Neural cell (in vitro differentiated cells): ENCODE results near the gene EEPD1. TPM values are rescaled to one million over a fixed set of nuclear protein-coding genes. Genes with fewer than 3 reads are reported as not detected.
"Not testable (repeated sequence)": the region's sequence is repeated elsewhere in the genome, so short reads cannot be mapped to it uniquely, and the experiment has no call there.

Experiments
- H2AFZ ChIP-seq: fragments of 200-600, 300-800 bp; sonication (generic), shearing (Covaris generic); 2 replicates; pipeline ENCODE4 v1.6.0; 2014; ENCODE audit warnings: low read depth, mild to moderate bottlenecking, antibody characterized with exemption, low read length, moderate library complexity
- H3F3A ChIP-seq: fragments of 200-600 bp; shearing (Covaris generic); 2 replicates; pipeline ENCODE4 v1.6.1; 2016; ENCODE audit warnings: mild to moderate bottlenecking, moderate library complexity, mixed read lengths, antibody characterized with exemption, low read length; ENCODE audit not compliant: insufficient read depth, poor library complexity, severe bottlenecking
- H3K27ac ChIP-seq: fragments of 200-600, 300-800 bp; sonication (generic), shearing (Covaris generic); 2 replicates; pipeline ENCODE4 v1.5.1; 2014; ENCODE audit warnings: mild to moderate bottlenecking, low read length, moderate library complexity
- H3K27me3 ChIP-seq: fragments of 300-800, 200-600 bp; sonication (generic), shearing (Covaris generic); 2 replicates; pipeline ENCODE4 v1.6.0; 2014; ENCODE audit warnings: mild to moderate bottlenecking, low read depth, low read length, moderate library complexity; ENCODE audit not compliant: insufficient read depth
- H3K36me3 ChIP-seq: fragments of 300-800, 200-600 bp; sonication (generic), shearing (Covaris generic); 2 replicates; pipeline ENCODE4 v1.5.1; 2014; ENCODE audit warnings: mild to moderate bottlenecking, antibody characterized with exemption, low read length, moderate library complexity; ENCODE audit not compliant: insufficient read depth
- H3K4me2 ChIP-seq: fragments of 300-800, 200-600 bp; sonication (generic), shearing (Covaris generic); 2 replicates; pipeline ENCODE4 v1.6.0; 2014; ENCODE audit warnings: mild to moderate bottlenecking, low read length
- H3K4me3 ChIP-seq: fragments of 300-800, 200-600 bp; sonication (generic), shearing (Covaris generic); 2 replicates; pipeline ENCODE4 v1.5.1; 2014; ENCODE audit warnings: mild to moderate bottlenecking, low read length, moderate library complexity
- H3K79me2 ChIP-seq: fragments of 200-600 bp; shearing (Covaris generic); replicated peaks from 2 replicates; pipeline ENCODE4 v1.6.0; 2014; ENCODE audit warnings: mild to moderate bottlenecking, low read length, moderate library complexity; ENCODE audit not compliant: insufficient read depth
- H3K9ac ChIP-seq: fragments of 300-800, 200-600 bp; sonication (generic), shearing (Covaris generic); 2 replicates; pipeline ENCODE4 v1.6.1; 2016; ENCODE audit warnings: mild to moderate bottlenecking, low read length, mixed read lengths
- H3K9me2 ChIP-seq: fragments of 200-600 bp; shearing (Covaris generic); 2 replicates; pipeline ENCODE4 v1.6.1; 2016; ENCODE audit warnings: mild to moderate bottlenecking, low read length, mixed read lengths; ENCODE audit not compliant: insufficient read depth
- H3K9me3 ChIP-seq: fragments of 200-600, 300-800 bp; sonication (generic), shearing (Covaris generic); 2 replicates; pipeline ENCODE4 v1.6.1; 2016; ENCODE audit warnings: mild to moderate bottlenecking, mixed run types, low read length, moderate library complexity, mixed read lengths
- H4K20me1 ChIP-seq: fragments of 200-600 bp; shearing (Covaris generic); 2 replicates; pipeline ENCODE4 v1.6.1; 2016; ENCODE audit warnings: mild to moderate bottlenecking, mixed run types; ENCODE audit not compliant: insufficient read depth
- EP300 ChIP-seq: fragments of 450-650 bp; conservative IDR thresholded peaks from 2 replicates; pipeline ENCODE4 v1.6.1; 2014; ENCODE audit warnings: antibody characterized with exemption, mild to moderate bottlenecking, moderate library complexity; ENCODE audit not compliant: poor library complexity, severe bottlenecking
- EZH2 ChIP-seq: fragments of 200-600, 300-800 bp; shearing (Covaris generic), sonication (generic); IDR thresholded peaks from 2 replicates; pipeline ENCODE4 v1.6.1; 2014; ENCODE audit warnings: antibody characterized with exemption, low read length, borderline replicate concordance, mild to moderate bottlenecking; ENCODE audit not compliant: insufficient read depth, poor library complexity, severe bottlenecking
- MXI1 ChIP-seq: fragments of 450-650 bp; conservative IDR thresholded peaks from 2 replicates; pipeline ENCODE4 v1.6.1; 2014; ENCODE audit warnings: antibody characterized with exemption, mild to moderate bottlenecking; ENCODE audit not compliant: poor library complexity, severe bottlenecking
- POLR2AphosphoS5 ChIP-seq: IDR thresholded peaks from 2 replicates; pipeline ENCODE4 v1.6.1; 2012
- RAD21 ChIP-seq: fragments of 450-650 bp; conservative IDR thresholded peaks from 2 replicates; pipeline ENCODE4 v1.6.1; 2014; ENCODE audit warnings: antibody characterized with exemption, mild to moderate bottlenecking, moderate library complexity
- SMC3 ChIP-seq: fragments of 450-650 bp; conservative IDR thresholded peaks from 2 replicates; pipeline ENCODE4 v1.6.1; 2014; ENCODE audit warnings: antibody characterized with exemption, mild to moderate bottlenecking, moderate library complexity; ENCODE audit not compliant: poor library complexity
- TAF1 ChIP-seq: IDR thresholded peaks from 2 replicates; pipeline ENCODE4 v1.6.1; 2012; ENCODE audit warnings: low read depth
- polyA plus RNA-seq: library from polyadenylated mRNA; depleted of rRNA; stranded (reverse); fragments of >200 nt; gene quantifications from 2 replicates; pipeline ENCODE4 v1.2.3, GENCODE V29; 2014
- TF ChIP-seq, protein P1 (sequence below): fragments of 450-650 bp; IDR thresholded peaks from 2 replicates; pipeline ENCODE4 v1.5.1; 2014; ENCODE audit warnings: antibody characterized with exemption, mild to moderate bottlenecking, moderate library complexity; ENCODE audit not compliant: poor library complexity, severe bottlenecking
- TF ChIP-seq, protein P2 (sequence below): IDR thresholded peaks from 2 replicates; pipeline ENCODE4 v1.6.1; 2012; ENCODE audit warnings: borderline replicate concordance

EEPD1 gene
- polyA plus RNA-seq, 1 donor from 2014 or later = 4.2 TPM

- H2AFZ ChIP-seq = no peak overlapping the region
- H3K9me2 ChIP-seq = no peaks in the 10 kb centered on the region
- H3K27me3 ChIP-seq = no peaks in the 10 kb centered on the region
- H3K36me3 ChIP-seq = no peaks in the 10 kb centered on the region
- H3K27ac ChIP-seq = no peak overlapping the region
- no peaks in the 10 kb centered on the region for H4K20me1 ChIP-seq
- TF ChIP-seq, protein P1, sequence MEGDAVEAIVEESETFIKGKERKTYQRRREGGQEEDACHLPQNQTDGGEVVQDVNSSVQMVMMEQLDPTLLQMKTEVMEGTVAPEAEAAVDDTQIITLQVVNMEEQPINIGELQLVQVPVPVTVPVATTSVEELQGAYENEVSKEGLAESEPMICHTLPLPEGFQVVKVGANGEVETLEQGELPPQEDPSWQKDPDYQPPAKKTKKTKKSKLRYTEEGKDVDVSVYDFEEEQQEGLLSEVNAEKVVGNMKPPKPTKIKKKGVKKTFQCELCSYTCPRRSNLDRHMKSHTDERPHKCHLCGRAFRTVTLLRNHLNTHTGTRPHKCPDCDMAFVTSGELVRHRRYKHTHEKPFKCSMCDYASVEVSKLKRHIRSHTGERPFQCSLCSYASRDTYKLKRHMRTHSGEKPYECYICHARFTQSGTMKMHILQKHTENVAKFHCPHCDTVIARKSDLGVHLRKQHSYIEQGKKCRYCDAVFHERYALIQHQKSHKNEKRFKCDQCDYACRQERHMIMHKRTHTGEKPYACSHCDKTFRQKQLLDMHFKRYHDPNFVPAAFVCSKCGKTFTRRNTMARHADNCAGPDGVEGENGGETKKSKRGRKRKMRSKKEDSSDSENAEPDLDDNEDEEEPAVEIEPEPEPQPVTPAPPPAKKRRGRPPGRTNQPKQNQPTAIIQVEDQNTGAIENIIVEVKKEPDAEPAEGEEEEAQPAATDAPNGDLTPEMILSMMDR = no peak
- TF ChIP-seq RAD21 = no peak
- TF ChIP-seq, protein P2, sequence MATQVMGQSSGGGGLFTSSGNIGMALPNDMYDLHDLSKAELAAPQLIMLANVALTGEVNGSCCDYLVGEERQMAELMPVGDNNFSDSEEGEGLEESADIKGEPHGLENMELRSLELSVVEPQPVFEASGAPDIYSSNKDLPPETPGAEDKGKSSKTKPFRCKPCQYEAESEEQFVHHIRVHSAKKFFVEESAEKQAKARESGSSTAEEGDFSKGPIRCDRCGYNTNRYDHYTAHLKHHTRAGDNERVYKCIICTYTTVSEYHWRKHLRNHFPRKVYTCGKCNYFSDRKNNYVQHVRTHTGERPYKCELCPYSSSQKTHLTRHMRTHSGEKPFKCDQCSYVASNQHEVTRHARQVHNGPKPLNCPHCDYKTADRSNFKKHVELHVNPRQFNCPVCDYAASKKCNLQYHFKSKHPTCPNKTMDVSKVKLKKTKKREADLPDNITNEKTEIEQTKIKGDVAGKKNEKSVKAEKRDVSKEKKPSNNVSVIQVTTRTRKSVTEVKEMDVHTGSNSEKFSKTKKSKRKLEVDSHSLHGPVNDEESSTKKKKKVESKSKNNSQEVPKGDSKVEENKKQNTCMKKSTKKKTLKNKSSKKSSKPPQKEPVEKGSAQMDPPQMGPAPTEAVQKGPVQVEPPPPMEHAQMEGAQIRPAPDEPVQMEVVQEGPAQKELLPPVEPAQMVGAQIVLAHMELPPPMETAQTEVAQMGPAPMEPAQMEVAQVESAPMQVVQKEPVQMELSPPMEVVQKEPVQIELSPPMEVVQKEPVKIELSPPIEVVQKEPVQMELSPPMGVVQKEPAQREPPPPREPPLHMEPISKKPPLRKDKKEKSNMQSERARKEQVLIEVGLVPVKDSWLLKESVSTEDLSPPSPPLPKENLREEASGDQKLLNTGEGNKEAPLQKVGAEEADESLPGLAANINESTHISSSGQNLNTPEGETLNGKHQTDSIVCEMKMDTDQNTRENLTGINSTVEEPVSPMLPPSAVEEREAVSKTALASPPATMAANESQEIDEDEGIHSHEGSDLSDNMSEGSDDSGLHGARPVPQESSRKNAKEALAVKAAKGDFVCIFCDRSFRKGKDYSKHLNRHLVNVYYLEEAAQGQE = no peak
- TF ChIP-seq EP300 = no peak
- no peak for TF ChIP-seq TAF1
- no peak for TF ChIP-seq SMC3
- TF ChIP-seq EZH2 = no peak
- TF ChIP-seq POLR2AphosphoS5 = no peak
- no peak for TF ChIP-seq MXI1
- H3K4me3 ChIP-seq = no peak overlapping the region
- no peaks in the 10 kb centered on the region for H3K9me3 ChIP-seq
- no peaks in the 10 kb centered on the region for H3F3A ChIP-seq
- no peak overlapping the region for H3K9ac ChIP-seq
- no peaks in the 10 kb centered on the region for H3K79me2 ChIP-seq
- H3K4me2 ChIP-seq = no peak overlapping the region
Measured at GRCh38 chr7:36317276-36317675, 164.2 kb downstream of the EEPD1 start.

DNA sequence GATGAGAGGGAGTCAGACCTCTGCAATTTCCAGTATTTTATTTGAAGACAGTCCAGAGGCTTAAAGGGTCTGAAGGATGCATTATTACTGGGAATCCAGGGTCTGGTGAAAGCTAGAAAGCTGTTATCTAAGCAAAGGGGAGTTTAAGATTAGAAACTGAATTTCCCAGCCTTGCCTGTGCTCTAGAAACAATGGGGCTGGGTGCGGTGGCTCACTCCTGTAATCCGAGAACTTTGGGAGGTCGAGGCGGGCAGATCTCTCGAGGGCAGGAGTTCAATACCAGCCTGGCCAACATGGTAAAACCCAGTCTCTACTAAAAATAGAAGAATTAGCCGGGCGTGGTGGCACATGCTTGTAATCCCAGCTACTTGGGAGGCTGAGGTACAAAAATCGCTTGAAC, 165.1 kb downstream of the EEPD1 start:
- no peak overlapping the region for H3K27ac ChIP-seq
- H3K27me3 ChIP-seq = no peaks in the 10 kb centered on the region
- H3K9ac ChIP-seq = no peak overlapping the region
- no peaks in the 10 kb centered on the region for H4K20me1 ChIP-seq
- no peak overlapping the region for H2AFZ ChIP-seq
- no peak overlapping the region for H3K4me2 ChIP-seq
- no peaks in the 10 kb centered on the region for H3K36me3 ChIP-seq
- no peaks in the 10 kb centered on the region for H3K79me2 ChIP-seq
- TF ChIP-seq RAD21 = no peak
- no peak for TF ChIP-seq TAF1
- no peak for TF ChIP-seq EP300
- no peak for TF ChIP-seq MXI1
- TF ChIP-seq POLR2AphosphoS5 = no peak
- TF ChIP-seq SMC3 = no peak
- TF ChIP-seq, protein P2 = no peak
- TF ChIP-seq, protein P1 = no peak
- TF ChIP-seq EZH2 = no peak
- H3K9me3 ChIP-seq = no peaks in the 10 kb centered on the region
- no peaks in the 10 kb centered on the region for H3K9me2 ChIP-seq
- H3F3A ChIP-seq = no peaks in the 10 kb centered on the region
- H3K4me3 ChIP-seq = no peak overlapping the region

DNA sequence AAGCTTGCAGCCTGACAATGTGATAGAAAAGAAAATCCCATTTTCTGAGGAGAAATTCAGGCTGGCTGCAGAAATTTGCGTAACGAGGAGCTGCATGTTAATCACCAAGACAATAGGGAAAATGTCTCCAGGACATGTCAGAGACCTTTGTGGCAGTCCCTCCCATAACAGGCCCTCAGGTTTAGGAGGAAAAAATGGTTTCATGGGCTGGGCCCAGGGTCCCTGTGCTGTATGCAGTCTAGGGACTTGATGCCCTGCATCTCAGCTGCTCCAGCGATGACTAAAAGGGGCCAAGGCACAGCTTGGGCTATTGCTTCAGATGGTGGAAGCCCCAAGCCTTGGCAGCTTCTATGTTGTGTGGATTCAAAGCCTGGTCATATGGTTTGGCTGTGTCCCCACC, 168.2 kb downstream of the EEPD1 start:
- H2AFZ ChIP-seq, H3K4me2 ChIP-seq, H3K9me3 ChIP-seq, H4K20me1 ChIP-seq, H3K4me3 ChIP-seq, H3F3A ChIP-seq, H3K79me2 ChIP-seq, H3K27me3 ChIP-seq, H3K9ac ChIP-seq, H3K9me2 ChIP-seq, H3K27ac ChIP-seq, H3K36me3 ChIP-seq: not testable (repeated sequence)
